Ovary (tissue), 3 donors: ENCODE measurements around the gene S100A13.

Source experiments
- CTCF ChIP-seq, 3 donors: fragments of 450-650 bp in 2 of 3; fragments of 200-600 bp in 1 of 3; IDR thresholded peaks; one replicate each; pipeline versions ENCODE4 v1.5.1 to v1.8.0; 2016 to 2022; ENCODE audit warnings: antibody characterized with exemption in 3 of 3, mild to moderate bottlenecking in 1 of 3
- EP300 ChIP-seq: sonication (generic); formaldehyde crosslinking; IDR thresholded peaks from one replicate; pipeline ENCODE4 v1.6.1; 2017; ENCODE audit warnings: antibody characterized with exemption
- donor health status: DM: no; HTN: no; CAD: no.

- no peak for TF ChIP-seq CTCF (IDR thresholded peaks at IDR 0.05)
- TF ChIP-seq EP300, result no peak
Observed at GRCh38 chr1:153614189-153614900, 13.0 kb downstream of the S100A13 start.
